ENCODE measurements around the gene RAPSN.
A peak's percentile ranks its signal among the peaks of the same experiment; 100 is the strongest.

Gene RAPSN

GRCh38 chr11:47407746-47408590, 41.0 kb downstream of the RAPSN start, which contains the start of gene SLC39A13:
Gene SLC39A13 (plus strand): TSS chr11:47408590. CDS start chr11:47410095, 1,505 bp downstream.
- peak; percentile 97 for DNase-seq (ENCODE audit: low read depth)

- no peak for DNase-seq (ENCODE audit: low read depth)
Observed at GRCh38 chr11:47406896-47407745, 41.8 kb downstream of the RAPSN start.

DNA sequence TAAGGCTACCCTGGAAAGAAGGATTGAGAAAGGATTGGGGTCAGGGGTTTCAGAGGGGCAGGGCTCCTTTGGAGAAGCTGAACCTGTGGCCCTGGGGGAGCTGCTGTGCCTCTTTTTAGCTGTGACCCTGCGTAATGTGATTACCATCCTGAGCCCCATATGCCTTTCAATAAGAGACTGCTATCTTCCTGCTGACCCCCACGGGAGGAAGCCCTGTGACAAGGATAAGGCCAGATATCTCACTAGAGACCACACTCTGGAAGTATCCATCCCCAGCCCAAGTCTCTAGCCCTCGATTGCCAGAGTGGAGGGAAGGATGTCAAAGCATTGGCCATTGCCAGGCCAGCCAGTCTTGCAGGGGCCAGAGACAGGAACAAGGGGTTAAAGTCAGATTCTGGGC, 45.4 kb downstream of the RAPSN start:
- DNase-seq (ENCODE audit: low read depth): no peak

GRCh38 chr11:47403135-47403534, 45.8 kb downstream of the RAPSN start:
- DNase-seq (ENCODE audit: low read depth): no peak

DNA sequence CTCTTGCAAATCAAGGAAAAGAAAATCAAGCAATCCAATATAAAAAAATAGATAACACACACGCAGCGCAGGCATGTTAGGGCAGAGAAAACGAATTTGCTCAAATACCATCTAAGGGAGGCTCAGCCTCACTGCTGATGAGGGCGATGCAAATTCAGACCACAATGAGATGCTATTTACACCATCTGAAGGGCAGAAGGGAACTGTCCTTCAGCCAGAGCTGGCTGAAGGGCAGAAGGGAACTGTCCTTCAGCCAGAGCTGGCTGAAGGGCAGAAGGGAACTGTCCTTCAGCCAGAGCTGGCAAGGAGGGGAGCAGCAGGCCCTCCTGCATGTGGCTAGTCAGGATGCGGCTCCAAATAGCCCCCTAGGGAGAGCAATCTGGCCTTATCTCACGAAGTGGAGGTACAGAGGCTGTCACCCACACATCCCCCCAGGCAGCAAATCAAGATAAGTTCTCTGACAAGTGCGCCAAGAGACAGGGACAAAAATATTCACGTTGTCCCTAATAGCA, 48.1 kb downstream of the RAPSN start:
- DNase-seq (ENCODE audit: low read depth): no peak

DNA sequence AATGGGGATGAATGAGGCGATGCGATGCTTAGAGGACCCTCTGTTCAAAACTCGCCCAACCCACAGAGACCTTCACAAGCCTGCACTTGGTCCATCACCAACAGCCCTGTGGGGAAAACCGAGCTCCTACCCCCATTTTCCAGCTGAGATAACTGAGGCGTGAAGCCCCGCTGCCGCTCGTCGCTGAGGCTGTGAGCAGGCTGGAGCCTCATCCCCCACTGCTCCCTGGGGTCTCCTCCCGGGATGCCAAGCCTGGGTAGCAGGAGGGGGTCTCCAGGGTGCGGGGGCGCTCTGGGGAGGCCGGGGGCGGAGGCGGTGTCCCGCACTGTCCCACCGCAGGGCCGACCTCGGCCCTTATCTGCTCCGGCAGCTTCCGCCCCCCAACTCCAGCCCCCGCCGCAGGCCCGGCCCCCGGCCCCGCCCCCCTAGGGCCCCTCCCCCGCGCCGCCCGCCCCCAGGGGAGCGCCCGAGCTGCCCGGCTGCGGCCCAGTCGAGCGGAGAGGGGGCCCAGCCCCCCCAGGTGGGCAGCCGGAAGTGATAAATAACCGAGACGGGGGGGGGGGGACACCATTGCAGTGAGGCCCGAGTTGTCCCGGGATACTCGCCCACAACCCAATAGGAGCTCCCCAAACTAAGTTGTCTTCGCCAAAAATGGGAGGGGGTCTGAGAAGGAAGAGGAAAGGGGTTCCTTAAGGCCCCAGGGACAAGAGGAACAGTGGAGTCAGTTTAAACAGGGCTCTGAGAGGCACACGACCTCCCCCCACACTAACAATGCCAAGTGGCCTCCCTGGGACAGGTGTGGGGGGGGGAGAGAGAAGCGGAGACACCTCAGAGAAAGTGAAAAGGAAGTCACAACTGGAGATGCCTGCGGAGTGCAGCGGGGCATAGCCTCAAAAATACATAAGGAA, 48.8 kb downstream of the RAPSN start:
- no peak for DNase-seq (ENCODE audit: low read depth)

DNA sequence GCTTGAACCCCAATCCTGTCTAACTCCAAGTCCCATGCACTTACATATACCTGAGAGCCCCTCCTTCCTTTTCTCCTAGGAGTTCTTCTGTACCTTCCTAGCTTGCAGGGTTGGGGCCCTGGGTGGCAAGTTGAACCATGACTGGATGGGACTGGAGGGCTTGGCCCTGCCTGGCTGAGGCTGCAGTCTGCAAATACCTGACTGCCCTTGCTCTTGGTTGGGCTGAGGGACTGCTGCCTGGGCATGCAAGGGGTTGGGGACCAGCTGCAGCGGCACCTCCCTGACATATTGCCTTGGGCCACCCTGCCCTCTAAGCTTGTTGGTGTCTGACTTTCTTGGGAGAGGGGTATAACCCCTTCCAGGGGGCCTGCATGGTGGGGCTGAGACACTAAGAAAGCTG, 50.4 kb downstream of the RAPSN start:
- no peak for DNase-seq (ENCODE audit: low read depth)

- DNase-seq (ENCODE audit: low read depth): no peak
Observed at GRCh38 chr11:47398011-47398410, 50.9 kb downstream of the RAPSN start.

DNA sequence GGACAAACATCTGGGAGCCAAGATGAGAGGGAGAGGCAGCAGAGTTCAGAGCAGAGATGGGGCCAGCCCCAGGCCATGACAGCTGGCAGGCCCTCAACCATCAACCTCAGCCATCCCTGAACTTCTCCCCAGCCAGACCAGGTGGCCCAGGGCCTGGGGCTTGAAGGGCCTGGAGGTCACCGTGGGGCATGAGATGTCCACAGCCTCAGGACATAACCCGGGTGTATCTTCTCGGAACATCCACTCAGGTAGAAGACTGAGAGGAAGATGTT, 53.0 kb downstream of the RAPSN start:
- DNase-seq (ENCODE audit: low read depth): no peak

GRCh38 chr11:47395223-47396048, 53.5 kb downstream of the RAPSN start:
- no peak for DNase-seq (ENCODE audit: low read depth)

GRCh38 chr11:47394322-47395222, 54.4 kb downstream of the RAPSN start:
- no peak for DNase-seq (ENCODE audit: low read depth)

DNA sequence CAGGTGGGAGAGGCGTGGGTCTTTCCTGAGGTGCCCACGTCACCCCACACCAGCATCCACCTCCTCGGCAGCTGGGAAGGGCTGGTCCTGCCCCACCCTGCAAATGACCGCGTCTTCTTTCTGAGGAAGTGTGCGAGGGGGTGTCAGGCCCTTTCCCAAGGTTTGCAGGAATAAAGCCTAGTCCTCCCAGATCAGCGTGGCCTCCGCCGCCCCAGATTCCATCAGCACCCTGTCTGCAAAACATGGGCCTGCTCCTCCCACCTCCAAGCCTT, 55.0 kb downstream of the RAPSN start:
- DNase-seq (ENCODE audit: low read depth): no peak

DNA sequence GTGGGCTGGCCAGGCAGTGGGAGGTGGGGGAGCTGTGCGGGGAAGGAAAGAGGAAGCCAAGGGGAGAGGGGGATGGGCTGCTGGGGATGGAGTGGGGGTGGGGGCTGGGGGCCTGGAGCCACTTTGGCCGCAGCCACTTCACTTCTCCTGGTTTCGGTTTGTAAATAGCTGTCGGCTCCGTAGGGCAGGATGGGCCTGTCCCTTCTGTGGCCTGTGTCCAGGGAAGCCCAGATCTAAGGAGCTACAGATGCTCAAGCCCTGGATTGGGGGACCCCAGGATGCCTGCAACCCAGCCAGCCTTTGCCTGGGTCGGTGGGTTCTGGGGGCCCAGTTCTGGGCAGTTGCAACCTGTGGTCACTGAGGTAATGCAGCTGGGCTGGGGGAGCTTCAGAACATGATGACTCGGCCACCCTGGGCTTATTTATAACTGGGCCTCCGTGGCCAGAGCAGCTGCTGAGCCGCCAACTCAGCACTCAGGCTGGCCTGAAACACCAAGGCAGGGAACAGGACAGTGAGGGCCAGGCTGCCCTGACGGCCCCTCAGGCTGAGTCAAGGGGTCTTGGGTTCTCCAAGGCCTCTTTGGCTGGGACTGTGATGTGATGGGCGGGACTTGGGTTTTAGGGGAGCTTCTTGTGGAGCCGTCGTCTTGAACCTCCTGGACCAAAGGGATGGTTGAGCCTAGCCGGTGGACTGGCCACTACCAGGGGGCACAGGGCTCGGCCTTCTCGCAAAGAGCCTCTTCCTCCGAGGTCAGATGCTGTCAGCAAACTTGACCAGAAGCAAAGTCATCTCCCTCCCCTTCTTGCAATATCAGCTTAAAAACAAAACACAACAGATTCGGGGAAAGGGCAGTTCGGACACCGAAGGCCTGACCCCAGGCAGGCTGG, 55.5 kb downstream of the RAPSN start:
- peak; percentile 50 for DNase-seq (ENCODE audit: low read depth)

DNA sequence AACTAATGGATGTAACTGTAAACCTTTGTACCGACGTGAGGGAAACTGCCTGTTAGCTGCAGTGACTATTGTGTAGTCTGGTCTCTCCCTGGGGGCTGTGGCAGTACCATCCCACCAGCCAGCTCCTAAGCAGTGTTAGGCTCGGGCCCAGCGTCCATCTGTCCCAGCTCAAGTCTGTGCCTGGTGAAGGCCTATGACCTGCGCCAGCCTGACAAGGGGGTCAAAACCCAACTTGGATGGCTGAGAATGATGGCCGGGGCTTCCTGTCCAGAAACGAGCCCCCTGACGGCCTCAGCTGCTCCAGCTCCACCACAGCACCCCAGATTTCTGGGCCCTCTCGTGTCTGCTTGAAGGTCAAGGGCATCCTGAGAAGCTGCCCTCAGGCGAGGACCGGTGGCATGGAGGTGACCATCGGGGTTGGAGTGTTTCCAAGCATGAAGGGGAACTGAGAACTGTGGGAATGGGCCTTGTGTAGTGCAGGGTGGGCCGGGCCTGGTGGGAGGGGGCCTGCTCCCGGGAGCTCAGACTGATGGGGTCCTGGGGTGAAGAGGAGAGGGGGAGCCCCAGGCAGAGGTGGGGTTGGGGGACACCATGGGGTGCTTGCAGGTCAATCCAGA, 56.3 kb downstream of the RAPSN start:
- DNase-seq (ENCODE audit: low read depth): no peak

DNA sequence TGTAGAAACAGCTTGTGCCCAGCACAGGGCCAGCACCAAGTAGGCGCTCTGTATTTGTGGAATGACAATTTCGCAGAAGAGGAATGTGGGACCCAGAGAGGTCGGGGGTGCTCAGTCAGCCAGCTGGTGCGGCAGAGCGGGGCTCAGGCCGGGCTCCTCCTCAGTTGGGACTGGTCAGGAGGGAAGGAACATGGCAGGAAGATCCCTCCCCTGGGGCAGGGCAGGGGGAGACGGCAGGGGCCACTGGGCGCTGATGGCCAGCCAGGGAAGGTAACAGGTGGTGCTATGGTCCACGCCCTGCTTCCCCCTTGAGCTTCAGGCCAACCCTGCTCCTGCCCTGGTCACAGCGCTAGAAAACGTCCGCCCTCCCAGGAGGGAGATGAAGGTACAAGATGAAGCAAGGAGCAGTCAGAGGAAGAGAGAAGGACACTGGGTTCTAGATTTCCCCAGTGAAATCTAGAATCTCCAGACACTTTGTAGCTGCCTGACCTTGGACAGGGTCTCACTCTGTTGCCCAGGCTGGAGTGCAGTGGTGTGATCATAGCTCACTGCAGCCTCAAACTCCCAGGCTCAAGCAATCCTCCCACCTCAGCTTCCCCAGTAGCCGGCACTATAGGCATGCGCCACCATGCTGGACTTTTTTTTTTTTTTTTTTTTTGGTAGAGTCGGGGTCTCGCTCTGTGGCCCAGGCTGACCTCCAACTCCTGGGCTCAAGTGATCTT, 57.1 kb downstream of the RAPSN start:
- no peak for DNase-seq (ENCODE audit: low read depth)

DNA sequence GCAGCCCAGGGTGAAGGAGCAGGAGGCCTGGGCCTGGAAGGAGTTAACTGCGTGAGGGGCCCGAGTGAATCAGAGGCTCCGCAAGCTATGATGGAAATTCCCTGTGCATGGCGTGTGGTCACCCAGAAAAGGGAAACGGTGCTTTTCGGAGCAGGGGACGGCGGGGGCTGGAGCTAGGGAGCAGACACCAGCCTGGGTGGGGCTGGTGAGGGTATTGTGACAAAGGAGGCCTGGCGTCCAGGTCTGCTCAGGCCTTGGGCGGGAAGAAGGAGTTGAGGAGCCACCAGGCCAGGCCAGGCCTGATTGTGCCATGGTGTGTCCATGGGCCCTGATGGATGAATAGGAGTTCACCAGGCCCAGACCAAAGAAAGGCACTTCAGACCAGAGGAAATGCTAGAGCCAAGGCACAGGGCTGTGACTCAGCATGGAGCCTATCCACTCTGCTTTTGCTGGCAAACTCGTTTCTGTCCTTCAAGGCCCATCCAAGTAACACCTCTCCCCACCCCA, 57.8 kb downstream of the RAPSN start:
- DNase-seq (ENCODE audit: low read depth): no peak

DNA sequence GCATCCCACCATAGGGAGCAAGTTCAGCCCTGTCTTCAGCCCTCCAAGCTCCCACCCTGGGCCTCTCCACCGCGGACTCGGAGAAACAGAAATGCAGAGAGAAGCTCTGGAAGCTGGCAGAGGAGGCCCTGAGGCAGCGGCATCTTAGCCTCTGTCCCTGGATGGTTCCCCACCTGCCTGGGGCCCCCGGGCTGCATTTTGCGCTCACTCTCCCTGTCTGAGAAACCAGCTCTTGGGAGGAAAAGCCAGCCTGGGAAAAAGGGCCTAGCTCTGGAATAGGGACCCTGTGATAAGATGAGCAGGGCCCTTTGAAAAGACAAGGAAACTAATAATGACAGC, 58.5 kb downstream of the RAPSN start:
- no peak for DNase-seq (ENCODE audit: low read depth)

Measured in ELR (cell line).